ENCODE results near the gene PAWR. TPM values are rescaled to one million over a fixed set of nuclear protein-coding genes. Genes with fewer than 3 reads are reported as not detected.

Gene PAWR
- total and polyA plus RNA-seq, 2 of the 13 experiments (the other 11 are each of a cell fraction or from before 2014, with no cell fraction given), result 29.1 to 36.1 TPM

GRCh38 chr12:79690638-79691510, at the start of gene PAWR (continued):
- TF ChIP-seq MXD1 (CRISPR knock-in tag; IDR thresholded peaks at IDR 0.05), result peak; percentile 70
- no peak for TF ChIP-seq MIER2 (CRISPR knock-in tag; IDR thresholded peaks at IDR 0.05)
- no peak for TF ChIP-seq ZMYM3 (CRISPR knock-in tag; IDR thresholded peaks at IDR 0.05)
- peak; percentile 99 for TF ChIP-seq ZNF746 (CRISPR knock-in tag; IDR thresholded peaks at IDR 0.05)
- no peak for TF ChIP-seq TRIM24 (CRISPR knock-in tag; IDR thresholded peaks at IDR 0.05)
- TF ChIP-seq GABPB1 (CRISPR knock-in tag; IDR thresholded peaks at IDR 0.05), result peak; percentile 36
- TF ChIP-seq ZNF331 (CRISPR knock-in tag; IDR thresholded peaks at IDR 0.05), result peak; percentile 30; the same call in 1 of the 2 replicates
- no peak for TF ChIP-seq LCORL (IDR thresholded peaks at IDR 0.05)
- TF ChIP-seq LCORL (CRISPR knock-in tag; IDR thresholded peaks at IDR 0.05), result 0 out of 2 replicates have a peak, but pooled peaks have one; percentile 16
- no peak for TF ChIP-seq ZNF124 (CRISPR knock-in tag; IDR thresholded peaks at IDR 0.05)
- TF ChIP-seq ZNF768 (CRISPR knock-in tag; IDR thresholded peaks at IDR 0.05), result peak; percentile 35; the same call in 1 of the 2 replicates
- 0 out of 2 replicates have a peak, but pooled peaks have one; percentile 40 for TF ChIP-seq SIN3A (IDR thresholded peaks at IDR 0.05; ENCODE audit: borderline replicate concordance, low read depth, low read length)
- peak; percentile 74; the same call in 1 of the 2 replicates for TF ChIP-seq ZNF761 (CRISPR knock-in tag; conservative IDR thresholded peaks at IDR 0.05)
- no peak for TF ChIP-seq ZBTB38 (CRISPR knock-in tag; IDR thresholded peaks at IDR 0.05)
- no peak for TF ChIP-seq ZFP36L1 (CRISPR knock-in tag; IDR thresholded peaks at IDR 0.05)
- TF ChIP-seq WIZ (CRISPR knock-in tag; IDR thresholded peaks at IDR 0.05), result 0 out of 2 replicates have a peak, but pooled peaks have one; percentile 4
- 0 out of 2 replicates have a peak, but pooled peaks have one; percentile 45 for TF ChIP-seq ZNF879 (CRISPR knock-in tag; IDR thresholded peaks at IDR 0.05)
- TF ChIP-seq IKZF5 (CRISPR knock-in tag; IDR thresholded peaks at IDR 0.05), result peak; percentile 18; the same call in 1 of the 2 replicates
- TF ChIP-seq ZNF614 (CRISPR knock-in tag; IDR thresholded peaks at IDR 0.05; ENCODE audit: borderline replicate concordance), result 0 out of 2 replicates have a peak, but pooled peaks have one; percentile 9
- TF ChIP-seq ZNF407 (CRISPR knock-in tag; IDR thresholded peaks at IDR 0.05; ENCODE audit: not compliant biosample characterization), result no peak
